Endothelial cell (in vitro differentiated cells): Measurements from ENCODE around the gene FXYD6. TPM values are rescaled to one million over a fixed set of nuclear protein-coding genes. Genes with fewer than 3 reads are reported as not detected.

ENCODE experiments used
- DNase-seq: peaks from one replicate; pipeline ENCODE4 v3.0.0; 2021; ENCODE audit warnings: low spot score
- H3K27ac Mint-ChIP-seq: one replicate; pipeline ENCODE4 v1.8.0; 2021; ENCODE audit warnings: mixed read lengths, inconsistent platforms; ENCODE audit not compliant: unreplicated experiment
- H3K27me3 Mint-ChIP-seq: one replicate; pipeline ENCODE4 v1.8.0; 2021; ENCODE audit warnings: mild to moderate bottlenecking, moderate library complexity, mixed read lengths, inconsistent platforms; ENCODE audit not compliant: unreplicated experiment
- H3K36me3 Mint-ChIP-seq: one replicate; pipeline ENCODE4 v1.8.0; 2021; ENCODE audit warnings: mild to moderate bottlenecking, low read depth, mixed read lengths, inconsistent platforms; ENCODE audit not compliant: unreplicated experiment
- H3K4me1 Mint-ChIP-seq: one replicate; pipeline ENCODE4 v1.8.0; 2021; ENCODE audit warnings: mild to moderate bottlenecking, mixed read lengths, inconsistent platforms; ENCODE audit not compliant: unreplicated experiment
- H3K4me3 Mint-ChIP-seq: one replicate; pipeline ENCODE4 v1.8.0; 2021; ENCODE audit warnings: mild to moderate bottlenecking, mixed read lengths, inconsistent platforms; ENCODE audit not compliant: unreplicated experiment
- H3K9me3 Mint-ChIP-seq: one replicate; pipeline ENCODE4 v1.8.0; 2021; ENCODE audit warnings: mixed read lengths, inconsistent platforms; ENCODE audit not compliant: unreplicated experiment
- total RNA-seq: library from RNA; stranded (reverse); fragmentation: NEBNext Ultra II Directional; extraction: Animal tissue kit (Norgen Biotek cat#: 25700); gene quantifications from one replicate; pipeline ENCODE4 v1.2.1, GENCODE V29; 2021; ENCODE audit not compliant: unreplicated experiment
- TF ChIP-seq, protein P1 (sequence below): fragments of 200-600 bp; sonication (generic); IDR thresholded peaks from one replicate; pipeline ENCODE4 v1.5.0; 2021; ENCODE audit warnings: antibody characterized with exemption; ENCODE audit not compliant: unreplicated experiment

Gene FXYD6
- total RNA-seq, 1 donor from 2014 or later, result 18.1 TPM

DNA sequence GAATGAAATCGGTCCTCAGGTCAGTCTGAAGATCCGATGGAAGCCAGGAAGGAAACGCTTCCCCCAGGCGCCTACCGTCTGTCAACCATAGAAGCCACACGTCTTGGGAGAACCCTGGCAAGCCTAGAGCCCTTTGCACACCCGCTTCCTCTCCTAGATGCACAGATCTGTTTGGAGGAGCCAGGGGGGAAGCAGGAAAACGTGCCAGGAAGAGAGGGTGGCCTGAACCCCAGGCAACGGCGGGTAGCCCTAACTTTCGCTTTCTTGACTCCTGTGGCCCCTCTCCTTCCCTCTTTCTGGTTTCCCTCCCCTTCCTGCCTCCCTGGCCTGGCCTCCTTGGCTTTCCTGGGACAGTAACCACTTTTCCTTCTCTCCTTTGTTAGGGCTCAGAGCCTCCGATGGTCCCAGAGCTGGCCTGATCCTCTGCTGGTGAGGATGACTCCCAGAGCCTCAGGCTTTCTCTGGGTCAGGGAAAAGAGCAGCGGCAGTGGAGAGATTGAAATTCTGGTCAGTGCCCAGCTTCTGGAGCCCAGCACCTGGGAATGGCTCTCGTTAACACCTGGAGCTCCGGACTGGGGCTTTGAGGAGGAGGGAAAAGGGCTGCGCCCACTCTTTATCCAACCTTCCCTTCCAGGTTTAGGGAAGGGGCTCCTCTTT lies 2.1 kb downstream of the FXYD6 start:
- TF ChIP-seq, protein P1, sequence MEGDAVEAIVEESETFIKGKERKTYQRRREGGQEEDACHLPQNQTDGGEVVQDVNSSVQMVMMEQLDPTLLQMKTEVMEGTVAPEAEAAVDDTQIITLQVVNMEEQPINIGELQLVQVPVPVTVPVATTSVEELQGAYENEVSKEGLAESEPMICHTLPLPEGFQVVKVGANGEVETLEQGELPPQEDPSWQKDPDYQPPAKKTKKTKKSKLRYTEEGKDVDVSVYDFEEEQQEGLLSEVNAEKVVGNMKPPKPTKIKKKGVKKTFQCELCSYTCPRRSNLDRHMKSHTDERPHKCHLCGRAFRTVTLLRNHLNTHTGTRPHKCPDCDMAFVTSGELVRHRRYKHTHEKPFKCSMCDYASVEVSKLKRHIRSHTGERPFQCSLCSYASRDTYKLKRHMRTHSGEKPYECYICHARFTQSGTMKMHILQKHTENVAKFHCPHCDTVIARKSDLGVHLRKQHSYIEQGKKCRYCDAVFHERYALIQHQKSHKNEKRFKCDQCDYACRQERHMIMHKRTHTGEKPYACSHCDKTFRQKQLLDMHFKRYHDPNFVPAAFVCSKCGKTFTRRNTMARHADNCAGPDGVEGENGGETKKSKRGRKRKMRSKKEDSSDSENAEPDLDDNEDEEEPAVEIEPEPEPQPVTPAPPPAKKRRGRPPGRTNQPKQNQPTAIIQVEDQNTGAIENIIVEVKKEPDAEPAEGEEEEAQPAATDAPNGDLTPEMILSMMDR, result no peak
- Mint-ChIP-seq H3K9me3 (no peaks in the 10 kb centered on the region), H3K4me1 (peaks cover 28% of the 10 kb centered on the region), H3K4me3 (no peak overlapping the region), H3K36me3 (no peaks in the 10 kb centered on the region), H3K27ac (no peak overlapping the region), H3K27me3 (peaks cover 23% of the 10 kb centered on the region)
- no peak for DNase-seq

DNA sequence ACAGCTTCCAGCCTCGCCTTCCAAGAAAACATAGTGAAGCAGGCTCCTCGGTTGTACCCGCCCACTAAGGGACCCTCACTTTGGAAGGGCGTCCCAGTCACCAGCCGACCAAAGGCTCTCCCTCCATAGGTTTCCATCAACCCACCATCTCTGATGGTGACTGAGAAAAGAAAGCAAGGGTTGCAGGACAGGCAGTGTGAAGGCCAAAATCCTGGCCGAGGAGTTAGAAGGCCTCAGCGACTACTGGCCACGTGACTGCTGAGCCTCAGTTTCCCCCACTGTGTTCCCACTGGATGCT lies 2.7 kb downstream of the FXYD6 start:
- no peaks in the 10 kb centered on the region for H3K36me3 Mint-ChIP-seq
- no peak for DNase-seq
- H3K27ac Mint-ChIP-seq, result no peak overlapping the region
- H3K4me3 Mint-ChIP-seq, result no peak overlapping the region
- H3K9me3 Mint-ChIP-seq, result no peaks in the 10 kb centered on the region
- H3K27me3 Mint-ChIP-seq, result peaks cover 19% of the 10 kb centered on the region
- TF ChIP-seq, protein P1, result no peak
- H3K4me1 Mint-ChIP-seq, result peaks cover 28% of the 10 kb centered on the region

DNA sequence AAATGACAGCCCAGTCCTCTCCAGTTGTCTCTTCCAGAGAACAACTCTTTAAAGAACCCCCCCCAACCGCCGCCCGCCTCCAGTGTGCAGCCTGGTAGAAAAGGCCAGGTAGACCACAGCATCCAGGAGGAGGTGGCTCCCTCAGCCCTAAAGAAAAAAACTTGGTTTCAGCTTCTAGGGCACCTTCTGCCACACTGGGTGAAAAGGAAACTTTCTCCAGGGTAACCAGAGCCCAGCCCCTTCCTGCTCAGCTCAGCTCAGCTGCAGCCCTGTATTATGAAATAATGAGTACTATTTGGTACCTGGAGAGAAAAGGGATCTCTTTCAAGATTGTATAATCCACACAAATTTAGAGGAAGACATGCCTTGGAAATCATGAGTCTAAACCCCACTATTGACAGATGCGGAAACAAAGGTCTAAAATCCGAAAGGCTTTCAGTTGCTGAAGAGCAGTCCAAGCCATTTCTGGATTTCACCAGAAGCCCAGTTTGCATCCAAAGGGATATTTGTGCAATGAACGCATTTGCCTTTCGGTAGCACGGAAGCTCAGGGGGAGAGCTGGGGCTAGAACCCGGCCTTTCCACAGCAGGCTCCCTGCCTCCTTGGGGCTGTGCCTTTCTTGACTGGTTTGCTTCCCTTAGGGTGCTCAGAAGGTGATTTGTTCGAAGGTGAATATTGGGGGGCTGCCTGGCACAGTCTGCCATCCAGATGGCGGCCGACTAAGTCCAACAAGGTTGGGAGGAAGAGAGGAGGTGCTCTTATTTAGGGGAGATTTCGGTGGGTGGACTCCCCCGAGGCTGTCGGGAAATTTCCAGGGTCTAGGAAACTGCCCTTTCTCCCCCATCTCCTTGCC lies 3.3 kb downstream of the FXYD6 start:
- Mint-ChIP-seq H3K4me3 (no peak overlapping the region), H3K27ac (no peak overlapping the region), H3K27me3 (peaks cover 18% of the 10 kb centered on the region), H3K36me3 (no peaks in the 10 kb centered on the region), H3K4me1 (peaks cover 28% of the 10 kb centered on the region), H3K9me3 (no peaks in the 10 kb centered on the region)
- no peak for DNase-seq
- TF ChIP-seq, protein P1, result no peak

DNA sequence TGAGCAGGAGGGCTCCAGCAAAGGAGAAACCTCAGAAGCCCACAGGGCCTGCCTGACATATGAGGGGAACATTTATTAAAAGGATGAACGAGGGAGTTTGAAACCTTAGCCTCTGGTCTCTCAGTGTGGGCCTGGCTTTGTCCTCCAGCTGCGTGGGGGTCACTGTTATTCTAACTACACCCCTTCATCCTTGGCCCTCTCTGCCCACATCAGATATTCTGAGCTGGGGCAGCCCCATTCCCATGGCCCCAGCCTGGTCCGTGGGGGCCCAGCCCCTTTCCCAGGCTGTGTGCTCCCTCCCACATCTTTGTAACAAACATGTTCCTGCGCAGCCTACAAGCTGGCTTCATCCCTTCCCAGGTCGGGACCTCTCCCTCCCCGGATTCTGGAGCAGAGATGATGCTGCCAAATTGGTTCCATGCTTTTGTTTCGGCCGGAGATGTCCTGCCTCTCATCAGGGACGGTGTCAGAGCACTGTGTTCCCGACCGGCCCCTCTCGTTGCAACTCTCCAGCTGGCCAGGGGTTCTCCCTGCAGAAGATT lies 4.0 kb downstream of the FXYD6 start:
- Mint-ChIP-seq H3K4me1 (peaks cover 28% of the 10 kb centered on the region), H3K4me3 (no peak overlapping the region)
- TF ChIP-seq, protein P1, result no peak

DNA sequence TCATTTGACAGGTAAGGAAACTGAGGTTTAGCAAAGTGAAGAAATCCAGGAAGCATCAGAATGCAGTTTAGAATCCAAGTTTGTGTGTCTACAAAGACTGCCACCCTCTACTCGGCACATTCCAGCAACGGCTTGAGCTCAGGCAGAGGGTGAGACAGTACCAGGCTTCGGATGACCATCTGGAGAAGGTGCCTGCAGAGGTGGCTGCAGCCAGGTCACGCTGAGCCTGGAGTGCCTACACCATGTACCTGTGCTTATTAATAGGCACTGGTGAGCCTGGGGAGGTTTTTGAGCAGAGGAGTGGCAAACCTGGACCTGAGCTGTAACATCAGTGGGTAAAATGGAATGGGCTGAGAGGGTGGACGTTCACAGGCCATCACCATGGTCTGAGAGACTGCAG lies 4.7 kb downstream of the FXYD6 start:
- Mint-ChIP-seq H3K36me3 (no peaks in the 10 kb centered on the region), H3K27ac (no peak overlapping the region), H3K4me1 (peaks cover 21% of the 10 kb centered on the region), H3K4me3 (no peak overlapping the region), H3K27me3 (peaks cover 13% of the 10 kb centered on the region), H3K9me3 (no peaks in the 10 kb centered on the region)
- no peak for DNase-seq
- TF ChIP-seq, protein P1, result no peak

More for the DNA sequence above, 4.0 kb downstream of the FXYD6 start:
- Mint-ChIP-seq H3K27me3 (peaks cover 15% of the 10 kb centered on the region), H3K9me3 (no peaks in the 10 kb centered on the region), H3K27ac (no peak overlapping the region), H3K36me3 (no peaks in the 10 kb centered on the region)
- DNase-seq, result no peak
